HL-60 (cell line): ENCODE data around the gene RNF169.

ENCODE experiments used
- CTCF ChIP-seq: IDR thresholded peaks from one replicate; pipeline ENCODE4 v1.5.1; 2011; ENCODE audit warnings: low read length, control low read depth, inconsistent platforms; ENCODE audit not compliant: insufficient read depth
- GABPA ChIP-seq: IDR thresholded peaks from 2 replicates; pipeline ENCODE4 v1.6.1; 2012; ENCODE audit warnings: low read depth
- POLR2AphosphoS5 ChIP-seq: IDR thresholded peaks from 2 replicates; pipeline ENCODE4 v1.6.1; 2012; ENCODE audit warnings: low read depth

DNA sequence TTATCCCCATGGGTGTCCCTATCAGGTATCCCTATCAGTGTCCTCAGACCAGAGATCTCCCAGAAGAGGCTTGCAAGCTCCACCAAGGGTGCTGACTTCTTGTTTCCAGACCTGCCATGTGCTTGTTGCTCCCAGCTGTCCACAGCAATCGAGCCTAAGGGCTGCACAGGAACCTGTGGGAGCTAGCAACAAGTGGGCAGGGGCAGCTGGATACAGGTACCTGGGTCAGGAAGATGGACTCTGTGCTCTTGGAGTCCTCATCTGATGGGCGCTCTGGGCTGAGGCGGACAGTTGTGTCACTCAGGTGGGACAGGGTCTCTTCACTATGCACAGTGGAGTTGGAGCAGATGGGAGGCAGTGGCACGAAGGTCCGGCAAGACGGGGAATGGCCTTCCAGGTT lies 99.2 kb downstream of the RNF169 start:
- TF ChIP-seq CTCF, result no peak
- no peak for TF ChIP-seq GABPA
- TF ChIP-seq POLR2AphosphoS5, result no peak
